ENCODE data around the gene TCF7L2.

Gene TCF7L2

DNA sequence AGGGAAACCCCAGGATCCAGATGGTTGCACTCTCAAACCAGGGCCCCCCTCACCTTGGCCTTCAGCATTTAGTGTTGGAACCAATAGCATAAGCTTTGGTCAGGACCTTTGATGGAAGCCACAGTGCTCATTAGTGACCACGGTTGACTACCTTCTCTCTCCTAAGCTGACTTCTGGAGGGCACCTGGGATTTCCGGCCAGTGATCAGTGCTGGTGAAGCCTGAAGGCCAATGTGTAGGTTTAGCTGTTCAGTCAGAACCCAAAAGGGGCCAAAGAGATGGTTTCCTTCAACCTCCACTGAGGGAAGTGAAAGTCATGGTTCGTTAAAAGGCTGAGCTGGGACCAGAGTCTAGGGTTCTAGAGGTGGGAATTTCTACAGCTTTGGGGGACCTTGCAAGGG, 46.4 kb downstream of the TCF7L2 start:
- DNase-seq (ENCODE audit: low read depth in 3 of 3) = no peak

DNA sequence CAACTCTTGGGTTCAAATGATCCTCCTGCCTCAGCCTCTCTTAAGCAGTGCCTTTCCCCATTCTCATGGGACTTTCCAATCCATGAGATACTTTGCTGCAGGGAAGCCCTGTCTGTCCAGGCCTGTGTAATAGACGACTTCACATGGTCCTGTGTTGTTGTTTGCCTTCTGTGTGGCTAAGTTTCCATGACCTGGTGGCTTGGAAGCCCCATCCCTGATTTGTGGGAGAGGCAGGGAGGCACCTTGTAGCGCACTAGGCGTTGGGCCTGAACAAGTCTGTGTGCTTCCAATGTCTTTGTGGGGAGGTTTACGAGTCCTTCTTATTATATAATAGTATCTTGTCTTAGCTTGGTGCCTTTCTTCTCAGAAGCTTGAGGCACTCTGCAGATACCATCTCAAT, 49.1 kb downstream of the TCF7L2 start:
- no peak for DNase-seq (ENCODE audit: low read depth in 3 of 3)

DNA sequence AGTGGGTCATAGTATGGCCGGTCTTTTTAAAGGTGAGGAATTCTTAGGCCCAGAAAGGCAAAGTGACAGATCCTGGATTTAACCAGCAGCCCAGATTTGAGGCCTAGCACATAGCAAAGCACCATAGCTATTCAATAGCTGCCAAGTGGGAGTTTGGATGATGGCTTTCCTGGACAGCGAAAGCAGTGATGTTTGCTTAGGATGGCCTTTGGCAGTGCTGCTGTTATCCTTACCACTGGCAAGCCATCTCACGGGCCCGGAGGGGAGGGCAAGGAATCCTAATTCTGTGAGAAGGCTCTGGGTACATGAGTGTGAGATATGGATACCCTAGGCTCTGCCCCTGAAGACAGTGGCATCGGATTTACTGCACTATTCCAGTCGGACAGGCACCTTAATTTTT, 50.4 kb downstream of the TCF7L2 start:
- no peak for DNase-seq (ENCODE audit: low read depth in 3 of 3)

DNA sequence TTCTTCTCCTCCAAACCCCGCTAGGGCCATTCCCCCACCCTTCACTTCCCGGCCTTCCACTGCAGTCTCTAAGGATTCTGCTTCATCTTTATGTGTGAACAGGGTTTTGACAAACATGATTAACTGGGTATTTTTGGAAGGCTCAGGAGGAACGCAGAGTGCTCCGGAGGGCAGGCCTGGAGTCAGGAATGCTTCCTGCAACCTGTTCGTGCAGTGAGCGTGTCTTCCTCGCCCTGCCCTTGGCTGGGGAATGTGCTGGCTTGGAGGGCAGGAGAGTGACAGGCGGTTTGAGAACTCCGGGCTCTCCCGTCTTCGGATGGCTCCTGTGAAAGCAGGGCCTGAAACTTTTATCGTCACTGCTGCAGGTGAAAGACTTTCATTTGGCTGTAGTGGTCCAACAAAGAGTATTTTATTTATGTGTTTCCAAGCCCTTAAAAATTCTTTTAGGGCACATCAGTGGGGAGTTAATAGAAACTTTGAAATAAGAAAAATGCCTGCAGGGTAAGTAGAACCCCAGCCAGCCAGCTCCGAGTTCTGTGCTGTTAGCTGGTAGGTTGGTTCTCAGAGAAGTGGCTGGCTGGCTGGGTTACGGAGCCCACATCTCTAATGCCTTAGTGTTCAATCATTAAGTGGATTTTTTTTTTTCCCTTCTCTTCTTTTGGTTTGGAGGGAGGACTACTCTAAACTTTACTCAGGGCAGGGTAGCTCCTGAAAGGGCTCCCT, 51.0 kb downstream of the TCF7L2 start:
- no peak for DNase-seq (ENCODE audit: low read depth in 3 of 3)

DNA sequence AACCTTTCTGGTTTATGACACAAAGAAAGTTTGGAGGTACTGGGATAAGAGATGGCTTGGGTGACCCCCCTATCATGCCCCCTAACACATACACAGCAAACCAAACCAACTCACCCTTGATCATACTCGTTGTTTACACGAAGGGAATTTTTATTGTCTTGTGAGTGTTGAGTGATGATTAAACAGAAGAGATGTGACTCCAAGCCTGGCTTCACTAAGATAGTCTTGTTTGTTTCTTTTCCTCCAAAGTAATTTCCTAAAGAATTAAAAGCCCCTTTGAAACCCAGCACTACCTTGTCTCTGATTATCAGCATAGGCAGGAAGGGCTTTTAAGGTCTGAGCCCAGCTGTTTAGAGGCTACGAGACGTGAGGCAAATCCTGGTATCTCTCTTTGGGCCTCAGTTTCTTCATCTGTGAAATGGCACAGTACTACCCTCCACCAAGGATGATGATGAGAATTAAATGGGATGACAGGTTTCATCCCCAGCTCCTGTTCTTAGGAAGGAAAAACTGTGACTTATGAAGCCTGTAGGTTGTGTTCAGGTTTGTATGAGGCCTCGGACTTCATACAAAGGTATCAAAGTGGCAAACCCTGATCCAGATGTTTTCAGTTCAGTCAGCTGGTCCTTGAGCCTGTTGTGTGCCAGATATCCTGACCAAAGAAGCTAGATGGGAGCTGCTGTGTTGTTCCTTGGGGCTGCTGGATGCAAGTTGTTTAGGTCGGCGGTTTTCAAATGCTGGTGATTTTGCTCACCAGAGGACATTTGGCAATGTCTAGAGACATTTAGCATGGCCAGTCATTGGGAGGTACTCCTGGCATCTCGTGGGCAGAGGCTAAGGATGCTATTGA, 51.8 kb downstream of the TCF7L2 start:
- DNase-seq (ENCODE audit: low read depth in 3 of 3) = no peak

DNA sequence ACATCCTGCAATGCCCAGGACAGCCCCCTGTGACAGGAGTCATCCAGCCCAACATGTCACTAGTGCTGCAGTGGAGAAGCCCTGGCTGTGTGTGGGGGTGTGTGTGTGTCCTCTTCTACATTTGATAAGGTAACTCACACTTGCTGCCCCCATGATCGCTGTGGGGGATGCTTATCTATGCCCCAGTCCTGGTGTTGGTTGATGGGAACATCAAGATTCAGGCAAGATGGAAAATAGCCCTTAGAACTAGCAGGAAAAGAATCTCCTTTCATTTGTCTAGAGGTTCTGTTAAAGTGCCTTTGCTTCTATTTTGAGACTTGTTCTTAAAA, 52.4 kb downstream of the TCF7L2 start:
- no peak for DNase-seq (ENCODE audit: low read depth in 3 of 3)

DNA sequence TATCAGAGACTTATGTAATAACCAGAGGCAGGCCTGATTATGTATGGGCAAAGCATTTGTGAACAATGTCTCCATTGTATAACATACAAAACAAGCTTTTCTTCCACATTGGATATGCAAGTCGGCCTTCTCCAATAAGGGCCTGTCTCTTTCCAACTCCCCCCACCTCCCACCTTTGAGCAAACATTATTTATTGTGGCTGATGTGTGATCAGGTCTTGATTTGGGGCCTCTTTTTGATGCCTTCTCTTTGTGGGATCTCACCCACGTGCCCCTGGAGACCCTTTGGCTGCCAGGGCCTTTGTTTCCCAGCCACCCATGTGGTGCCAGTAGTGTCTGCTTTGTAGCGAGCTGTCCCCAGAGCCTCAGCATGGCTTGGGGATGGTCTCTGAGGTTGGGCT, 53.0 kb downstream of the TCF7L2 start:
- DNase-seq (ENCODE audit: low read depth in 3 of 3) = no peak

DNA sequence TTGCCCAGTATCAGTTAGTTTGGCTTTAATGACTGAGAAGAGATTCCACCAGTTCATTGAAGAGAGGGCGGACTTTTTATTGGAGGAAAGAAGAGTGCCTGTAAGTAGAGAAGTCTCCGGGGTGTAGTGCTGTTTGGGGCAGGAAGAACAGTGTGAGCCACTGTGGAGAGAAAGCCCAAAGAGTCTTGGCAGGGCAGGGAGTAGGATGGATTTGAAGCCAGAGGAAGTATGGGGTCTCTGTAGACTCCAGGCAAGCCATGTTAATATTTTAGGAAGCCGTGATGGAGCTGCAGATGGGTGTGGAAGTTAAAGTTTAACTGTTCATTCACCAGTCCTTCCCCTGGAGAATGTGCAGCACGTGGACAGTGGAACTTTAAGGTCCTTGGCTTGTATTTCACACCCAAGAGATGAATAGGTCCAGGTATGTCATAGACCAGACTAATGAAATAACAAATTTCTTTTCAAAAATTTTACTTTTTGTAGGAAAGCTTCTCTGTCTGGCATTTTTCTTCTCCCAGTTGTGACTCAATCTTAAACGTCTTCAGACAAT, 54.1 kb downstream of the TCF7L2 start:
- no peak for DNase-seq (ENCODE audit: low read depth in 3 of 3)

DNA sequence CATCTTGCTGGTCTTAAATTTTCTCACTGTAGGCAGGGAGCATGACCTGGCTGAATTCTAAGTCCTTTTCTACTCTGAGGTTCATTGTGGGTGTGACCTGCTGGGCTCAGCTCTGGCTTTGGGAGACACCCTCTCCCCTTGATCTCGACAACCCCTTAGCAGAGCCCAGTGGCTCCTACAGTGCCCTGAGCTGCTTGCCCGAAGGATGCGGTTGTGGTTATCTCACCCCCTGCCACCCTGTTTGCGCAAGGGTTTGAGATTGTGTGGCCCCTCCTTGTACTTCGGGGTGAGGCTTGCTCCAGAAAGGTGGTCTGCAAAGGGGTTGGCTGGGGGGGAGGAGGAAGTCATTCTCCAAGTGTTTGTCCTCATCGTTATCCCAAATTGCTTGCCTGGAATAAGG, 55.3 kb downstream of the TCF7L2 start:
- no peak for DNase-seq (ENCODE audit: low read depth in 3 of 3)

- peak in 1 of 3 experiments; percentile 14 for DNase-seq (ENCODE audit: low read depth in 3 of 3)
Measured at GRCh38 chr10:113006656-113007342, 56.8 kb downstream of the TCF7L2 start.

- peak in 1 of 3 experiments; percentile 4 for DNase-seq (ENCODE audit: low read depth in 3 of 3)
Measured at GRCh38 chr10:113007343-113007771, 57.3 kb downstream of the TCF7L2 start.

- DNase-seq (ENCODE audit: low read depth in 3 of 3) = no peak
Measured at GRCh38 chr10:113007821-113008220, 57.8 kb downstream of the TCF7L2 start.

- no peak for DNase-seq (ENCODE audit: low read depth in 3 of 3)
Measured at GRCh38 chr10:113011592-113012374, 61.7 kb downstream of the TCF7L2 start.

GRCh38 chr10:113015201-113015600, 65.2 kb downstream of the TCF7L2 start:
- no peak for DNase-seq (ENCODE audit: low read depth in 3 of 3)

- DNase-seq (ENCODE audit: low read depth in 3 of 3) = no peak
Measured at GRCh38 chr10:113017376-113017775, 67.3 kb downstream of the TCF7L2 start.

DNA sequence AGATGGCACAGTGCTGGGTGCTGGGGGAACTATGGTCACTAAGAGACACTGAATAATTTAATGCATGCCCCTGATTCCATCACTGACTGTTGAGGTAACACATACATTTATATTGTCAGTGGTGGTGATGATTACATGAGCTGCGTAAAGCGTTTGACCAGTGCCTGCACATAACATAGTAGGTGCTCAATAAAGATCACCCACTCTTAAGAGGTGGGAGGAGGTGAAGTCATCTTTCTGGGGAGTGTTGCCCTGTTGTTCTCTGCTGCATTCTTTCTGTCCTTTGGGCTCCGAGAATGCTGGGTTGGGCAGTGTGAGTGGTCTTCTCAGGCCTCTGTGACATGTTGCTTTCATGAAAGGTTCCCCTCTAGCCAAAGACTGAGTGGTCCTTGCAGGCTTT, 68.0 kb downstream of the TCF7L2 start:
- no peak for DNase-seq (ENCODE audit: low read depth in 3 of 3)

DNA sequence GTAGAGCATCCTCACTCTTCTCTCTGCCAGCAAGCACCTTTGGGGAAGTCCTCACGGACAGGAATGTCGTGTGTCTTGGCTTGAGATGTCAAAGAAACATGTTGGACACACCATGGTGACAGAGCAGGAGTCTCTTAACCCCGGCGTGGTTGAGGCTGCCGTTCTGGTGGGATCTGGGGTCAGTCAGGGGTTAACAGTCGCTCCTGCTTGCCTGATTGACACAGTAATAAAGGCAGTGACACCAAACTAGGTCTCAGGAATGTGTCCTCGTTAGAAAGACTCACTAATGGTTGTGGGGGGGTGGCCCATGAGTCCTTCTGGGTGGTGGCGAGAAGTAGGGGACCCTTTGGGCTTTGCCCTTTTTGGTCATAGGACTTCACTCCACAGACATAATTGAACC, 69.0 kb downstream of the TCF7L2 start:
- DNase-seq (ENCODE audit: low read depth in 3 of 3) = no peak

DNA sequence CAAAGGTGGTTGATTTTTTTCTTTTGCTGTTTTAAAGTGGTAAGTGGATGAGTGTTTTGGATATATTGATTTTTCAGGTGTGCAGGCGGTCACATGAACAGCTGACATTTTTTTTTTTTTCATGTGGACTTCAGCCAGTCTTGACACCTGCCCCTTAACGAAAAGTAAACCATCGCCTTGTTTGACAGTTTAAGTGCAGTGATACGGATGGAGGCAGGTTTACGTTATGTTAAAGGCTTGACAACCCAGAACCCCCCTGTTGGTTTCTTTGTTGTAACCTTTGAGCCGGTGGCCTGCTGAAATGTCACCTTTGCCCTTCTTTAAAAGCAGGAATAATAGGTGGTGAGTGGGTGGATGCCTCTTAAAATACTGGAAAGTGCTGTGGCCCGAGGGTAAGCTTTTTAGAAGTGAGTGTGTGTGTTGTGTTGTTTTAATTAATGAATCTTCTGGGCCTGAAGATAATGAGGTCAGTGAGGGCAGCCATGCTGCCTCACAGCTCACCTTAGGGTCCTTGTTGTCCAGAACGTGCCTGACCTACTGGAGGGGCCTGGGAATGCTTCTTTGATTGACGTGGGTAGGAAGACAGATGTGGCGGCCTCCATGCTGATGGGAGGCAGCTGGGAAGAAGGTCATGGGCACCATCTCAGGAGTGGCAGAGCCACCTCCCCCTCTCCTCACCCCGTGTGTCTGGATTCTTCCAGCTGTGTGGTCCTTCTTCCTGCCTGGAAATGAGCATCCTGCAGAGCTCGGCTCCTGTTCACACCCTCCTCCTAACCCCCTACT, 69.8 kb downstream of the TCF7L2 start:
- DNase-seq (ENCODE audit: low read depth in 3 of 3) = no peak

- no peak for DNase-seq (ENCODE audit: low read depth in 3 of 3)
Measured at GRCh38 chr10:113020475-113020753, 70.4 kb downstream of the TCF7L2 start.

DNA sequence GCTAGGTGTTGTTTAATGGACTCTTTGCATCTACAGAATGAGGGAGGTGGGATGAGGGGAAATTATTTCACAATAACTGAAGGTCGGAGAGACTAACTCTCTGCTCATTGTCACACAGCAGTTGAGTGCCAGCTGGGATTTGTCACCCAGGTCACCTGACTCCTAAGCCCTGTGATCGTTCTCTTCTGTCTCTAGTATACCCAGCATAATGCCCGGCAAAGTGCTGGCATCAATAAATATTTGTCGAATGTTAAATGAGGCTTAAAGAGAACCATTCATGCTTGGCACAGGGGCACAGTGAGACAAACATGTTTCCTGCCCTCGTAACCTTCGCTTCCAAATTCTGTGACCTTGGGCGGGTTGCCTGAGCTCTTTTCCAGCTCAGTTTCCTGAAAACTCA, 70.8 kb downstream of the TCF7L2 start:
- no peak for DNase-seq (ENCODE audit: low read depth in 3 of 3)
